Stimulated activated CD4-positive, alpha-beta T cell treated with anti-CD3 and anti-CD28 coated beads, Interleukin-15, amount 100 ng/mL, for 1 hour (primary cell): Measurements from ENCODE around the gene TDRD10.

Source experiments
- DNase-seq, 2 donors: peaks; one replicate each; pipeline ENCODE4 v3.0.0-alpha.2; 2020; ENCODE audit warnings: low read depth in 1 of 2, low spot score in 1 of 2

Gene TDRD10

GRCh38 chr1:154502066-154502743 is at the start of gene TDRD10, which contains the start of gene SHE:
Gene TDRD10 (plus strand): TSS chr1:154502219. CDS start chr1:154506904, 4,685 bp downstream.
Gene SHE (minus strand): TSS chr1:154502412. CDS start chr1:154502026, 386 bp downstream.
- no peak for DNase-seq

GRCh38 chr1:154453161-154453560 is 48.9 kb upstream of the TDRD10 start:
- DNase-seq: no peak

- DNase-seq: no peak
Observed at GRCh38 chr1:154453574-154454352, 48.3 kb upstream of the TDRD10 start.

GRCh38 chr1:154454386-154455120 is 47.5 kb upstream of the TDRD10 start:
- no peak for DNase-seq

GRCh38 chr1:154456631-154457030 is 45.4 kb upstream of the TDRD10 start:
- DNase-seq: no peak

- no peak for DNase-seq
Observed at GRCh38 chr1:154459080-154459479, 42.9 kb upstream of the TDRD10 start.

- DNase-seq: no peak
Observed at GRCh38 chr1:154460695-154461260, 41.2 kb upstream of the TDRD10 start.

GRCh38 chr1:154463512-154463990 is 38.5 kb upstream of the TDRD10 start:
- DNase-seq: peak; percentile 33 to 36

GRCh38 chr1:154465621-154466195 is 36.3 kb upstream of the TDRD10 start:
- DNase-seq: no peak

- DNase-seq: no peak
Observed at GRCh38 chr1:154466206-154466605, 35.8 kb upstream of the TDRD10 start.

- no peak for DNase-seq
Observed at GRCh38 chr1:154466921-154467417, 35.0 kb upstream of the TDRD10 start.

- no peak for DNase-seq
Observed at GRCh38 chr1:154467434-154468102, 34.5 kb upstream of the TDRD10 start.

GRCh38 chr1:154468535-154469250 is 33.3 kb upstream of the TDRD10 start:
- DNase-seq: no peak

- DNase-seq: no peak
Observed at GRCh38 chr1:154469844-154470560, 32.0 kb upstream of the TDRD10 start.

GRCh38 chr1:154471304-154471703 is 30.7 kb upstream of the TDRD10 start:
- no peak for DNase-seq

- DNase-seq: no peak
Observed at GRCh38 chr1:154474802-154475201, 27.2 kb upstream of the TDRD10 start.

GRCh38 chr1:154476791-154477190 is 25.2 kb upstream of the TDRD10 start:
- DNase-seq: no peak

GRCh38 chr1:154478013-154478412 is 24.0 kb upstream of the TDRD10 start:
- DNase-seq: no peak

- no peak for DNase-seq
Observed at GRCh38 chr1:154478639-154479038, 23.4 kb upstream of the TDRD10 start.
